NCI-H446 treated with DMSO at 0.1 percent for 48 hours (cell line): ENCODE data around the gene ZBTB24.

Experiments used
- DNase-seq: peaks from one replicate; lab custom pipeline; 2025; lab: John Stamatoyannopoulos, UW

ZBTB24 gene

DNA sequence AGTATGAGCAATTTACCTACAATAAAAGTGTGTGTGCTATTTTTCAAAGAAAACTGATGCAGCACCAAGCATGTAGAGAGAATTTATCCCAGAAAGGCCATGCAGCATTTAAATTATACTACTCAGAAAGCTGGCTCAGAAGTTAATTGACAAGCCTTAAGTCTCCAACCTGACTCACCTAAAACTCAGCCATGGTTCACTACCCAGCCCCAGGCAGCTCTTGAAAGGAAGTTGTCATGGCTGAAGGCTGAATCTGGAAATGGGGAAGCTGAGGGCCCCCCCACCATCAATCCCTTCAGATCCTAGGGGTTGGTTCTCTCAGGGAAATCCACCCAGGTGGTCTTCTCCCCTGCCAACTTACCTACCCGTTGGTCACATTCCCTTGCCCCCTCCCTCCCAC is 62.3 kb downstream of the ZBTB24 start:
- DNase-seq, result no peak

DNA sequence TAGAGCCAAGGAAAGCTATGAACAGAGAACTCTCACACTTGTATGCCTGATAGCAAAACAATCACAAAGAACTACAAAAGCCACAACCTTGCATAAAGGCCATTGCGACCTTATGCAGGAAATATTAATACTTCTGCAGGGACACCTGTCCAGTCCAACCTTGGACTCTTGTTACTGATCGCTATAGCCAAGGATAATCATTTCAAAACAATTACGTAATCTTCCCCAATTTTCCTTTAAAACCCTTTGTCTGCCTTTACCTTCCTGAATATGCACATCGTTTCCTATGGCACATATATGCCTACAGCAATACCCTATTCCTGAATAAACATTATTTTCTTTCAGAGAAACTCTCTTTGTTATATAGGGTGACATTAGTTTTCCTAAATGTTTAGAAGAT is 65.4 kb downstream of the ZBTB24 start:
- no peak for DNase-seq
